ENCODE data around the gene GRIA4.

GRIA4 gene

DNA sequence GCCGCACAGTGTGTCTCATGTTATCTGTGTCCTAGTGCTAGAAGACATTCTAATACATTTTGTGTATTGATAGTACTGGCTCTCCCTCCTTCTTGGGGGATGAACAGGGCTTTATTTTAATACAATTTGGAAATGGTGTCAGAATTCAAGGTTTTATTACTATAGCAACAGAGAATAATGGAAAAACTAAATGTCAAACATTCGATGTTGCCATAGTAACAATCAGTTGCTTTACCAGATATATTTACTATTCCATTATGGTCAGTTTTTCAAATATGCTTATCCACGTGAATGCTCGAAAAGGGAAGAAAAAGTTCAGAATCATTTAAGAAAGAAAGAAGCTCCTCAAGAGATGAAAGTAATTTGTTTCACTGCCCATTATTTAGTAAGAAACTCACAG is 420.7 kb downstream of the GRIA4 start:
- no peaks in the 10 kb centered on the region for H3K27me3 ChIP-seq (ENCODE audit: insufficient read depth, poor library complexity, severe bottlenecking)
- TF ChIP-seq, protein P1, sequence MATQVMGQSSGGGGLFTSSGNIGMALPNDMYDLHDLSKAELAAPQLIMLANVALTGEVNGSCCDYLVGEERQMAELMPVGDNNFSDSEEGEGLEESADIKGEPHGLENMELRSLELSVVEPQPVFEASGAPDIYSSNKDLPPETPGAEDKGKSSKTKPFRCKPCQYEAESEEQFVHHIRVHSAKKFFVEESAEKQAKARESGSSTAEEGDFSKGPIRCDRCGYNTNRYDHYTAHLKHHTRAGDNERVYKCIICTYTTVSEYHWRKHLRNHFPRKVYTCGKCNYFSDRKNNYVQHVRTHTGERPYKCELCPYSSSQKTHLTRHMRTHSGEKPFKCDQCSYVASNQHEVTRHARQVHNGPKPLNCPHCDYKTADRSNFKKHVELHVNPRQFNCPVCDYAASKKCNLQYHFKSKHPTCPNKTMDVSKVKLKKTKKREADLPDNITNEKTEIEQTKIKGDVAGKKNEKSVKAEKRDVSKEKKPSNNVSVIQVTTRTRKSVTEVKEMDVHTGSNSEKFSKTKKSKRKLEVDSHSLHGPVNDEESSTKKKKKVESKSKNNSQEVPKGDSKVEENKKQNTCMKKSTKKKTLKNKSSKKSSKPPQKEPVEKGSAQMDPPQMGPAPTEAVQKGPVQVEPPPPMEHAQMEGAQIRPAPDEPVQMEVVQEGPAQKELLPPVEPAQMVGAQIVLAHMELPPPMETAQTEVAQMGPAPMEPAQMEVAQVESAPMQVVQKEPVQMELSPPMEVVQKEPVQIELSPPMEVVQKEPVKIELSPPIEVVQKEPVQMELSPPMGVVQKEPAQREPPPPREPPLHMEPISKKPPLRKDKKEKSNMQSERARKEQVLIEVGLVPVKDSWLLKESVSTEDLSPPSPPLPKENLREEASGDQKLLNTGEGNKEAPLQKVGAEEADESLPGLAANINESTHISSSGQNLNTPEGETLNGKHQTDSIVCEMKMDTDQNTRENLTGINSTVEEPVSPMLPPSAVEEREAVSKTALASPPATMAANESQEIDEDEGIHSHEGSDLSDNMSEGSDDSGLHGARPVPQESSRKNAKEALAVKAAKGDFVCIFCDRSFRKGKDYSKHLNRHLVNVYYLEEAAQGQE (IDR thresholded peaks at IDR 0.05; ENCODE audit: insufficient replicate concordance, low read depth), result no peak
- TF ChIP-seq, protein P2, sequence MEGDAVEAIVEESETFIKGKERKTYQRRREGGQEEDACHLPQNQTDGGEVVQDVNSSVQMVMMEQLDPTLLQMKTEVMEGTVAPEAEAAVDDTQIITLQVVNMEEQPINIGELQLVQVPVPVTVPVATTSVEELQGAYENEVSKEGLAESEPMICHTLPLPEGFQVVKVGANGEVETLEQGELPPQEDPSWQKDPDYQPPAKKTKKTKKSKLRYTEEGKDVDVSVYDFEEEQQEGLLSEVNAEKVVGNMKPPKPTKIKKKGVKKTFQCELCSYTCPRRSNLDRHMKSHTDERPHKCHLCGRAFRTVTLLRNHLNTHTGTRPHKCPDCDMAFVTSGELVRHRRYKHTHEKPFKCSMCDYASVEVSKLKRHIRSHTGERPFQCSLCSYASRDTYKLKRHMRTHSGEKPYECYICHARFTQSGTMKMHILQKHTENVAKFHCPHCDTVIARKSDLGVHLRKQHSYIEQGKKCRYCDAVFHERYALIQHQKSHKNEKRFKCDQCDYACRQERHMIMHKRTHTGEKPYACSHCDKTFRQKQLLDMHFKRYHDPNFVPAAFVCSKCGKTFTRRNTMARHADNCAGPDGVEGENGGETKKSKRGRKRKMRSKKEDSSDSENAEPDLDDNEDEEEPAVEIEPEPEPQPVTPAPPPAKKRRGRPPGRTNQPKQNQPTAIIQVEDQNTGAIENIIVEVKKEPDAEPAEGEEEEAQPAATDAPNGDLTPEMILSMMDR (IDR thresholded peaks at IDR 0.05; ENCODE audit: insufficient read depth, low read length), result no peak
- no peak overlapping the region for H3K4me3 ChIP-seq (replicated peaks; ENCODE audit: insufficient read depth, low read length)
- H3K27ac ChIP-seq (replicated peaks), result no peak overlapping the region
- no peak for DNase-seq (ENCODE audit: low read depth in 1 of 2, low spot score in 1 of 2)

GRCh38 chr11:106031202-106031810 is 421.4 kb downstream of the GRIA4 start:
- no peaks in the 10 kb centered on the region for H3K27me3 ChIP-seq (ENCODE audit: insufficient read depth, poor library complexity, severe bottlenecking)
- H3K4me3 ChIP-seq (replicated peaks; ENCODE audit: insufficient read depth, low read length), result no peak overlapping the region
- H3K27ac ChIP-seq (replicated peaks), result no peak overlapping the region
- DNase-seq (ENCODE audit: low read depth in 1 of 2, low spot score in 1 of 2), result no peak
- no peak for TF ChIP-seq GABPA (IDR thresholded peaks at IDR 0.05; ENCODE audit: low read depth)
- no peak for TF ChIP-seq SPI1 (IDR thresholded peaks at IDR 0.05; ENCODE audit: borderline replicate concordance, low read depth)
- TF ChIP-seq POLR2AphosphoS5 (IDR thresholded peaks at IDR 0.05; ENCODE audit: low read depth), result no peak
- TF ChIP-seq, protein P2 (IDR thresholded peaks at IDR 0.05; ENCODE audit: insufficient read depth, low read length), result no peak

Data from HL-60 (cell line).